ENCODE data around the gene TH. TPM values are rescaled to one million over a fixed set of nuclear protein-coding genes. Genes with fewer than 3 reads are reported as not detected.

The TH gene
- total RNA-seq, 1 donor from 2014 or later, result not detected

DNA sequence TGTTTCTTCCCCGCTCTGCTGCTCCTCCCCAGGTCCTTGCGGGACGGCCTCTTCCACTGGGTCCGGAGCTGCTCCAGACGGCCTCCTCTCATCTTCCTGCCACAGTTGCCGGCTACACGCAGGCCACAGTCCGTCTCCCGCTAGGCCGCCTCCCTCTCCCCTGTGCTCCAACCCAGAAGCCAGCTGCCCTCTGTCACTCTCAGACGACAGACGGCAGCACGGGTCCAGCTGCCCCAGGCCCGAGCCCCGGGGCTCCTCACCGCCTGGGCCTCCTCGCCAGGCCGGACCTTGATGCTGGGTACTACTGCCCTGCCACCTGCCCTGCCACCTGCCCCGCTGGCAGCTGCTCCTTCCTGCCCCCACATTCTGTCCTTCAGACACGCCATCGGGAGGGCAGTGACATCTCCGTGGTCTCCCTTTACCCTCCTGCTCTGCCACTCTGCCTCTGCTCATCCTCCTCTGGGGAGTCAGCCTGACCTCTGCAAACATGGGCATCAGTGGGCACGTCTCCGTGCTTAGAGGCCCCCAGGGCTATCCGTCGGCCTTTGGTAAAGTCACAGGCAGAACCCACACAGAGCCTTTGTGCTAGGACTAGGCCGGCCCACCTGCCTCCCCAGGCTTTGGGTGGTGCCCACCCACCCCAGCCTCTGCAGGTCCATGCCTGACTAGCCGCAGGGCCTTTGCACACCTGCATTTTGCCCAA, 43.1 kb upstream of the TH start:
- Histone ChIP-seq H3K36me3 (ENCODE audit: control insufficient read depth in 3 of 3, insufficient read depth in 3 of 3, low read length in 3 of 3) (no peaks in the 10 kb centered on the region), H3K9me3 (ENCODE audit: control insufficient read depth in 3 of 3, low read length in 3 of 3) (no peaks in the 10 kb centered on the region), H3K27ac (ENCODE audit: low read depth, low read length) (no peak overlapping the region), H3K27me3 (ENCODE audit: control insufficient read depth in 3 of 3, insufficient read depth in 3 of 3, low read length in 3 of 3) (peaks cover 36 to 51% (median 45%) of the 10 kb centered on the region in 3 donors), H3K4me3 (ENCODE audit: low read length in 3 of 3) (no peak overlapping the region), H3K4me1 (ENCODE audit: control insufficient read depth in 3 of 3, insufficient read depth in 3 of 3, low read length in 3 of 3) (no peaks in the 10 kb centered on the region), H3K9ac (ENCODE audit: low read depth in 1 of 3, low read length in 3 of 3) (no peak overlapping the region)

DNA sequence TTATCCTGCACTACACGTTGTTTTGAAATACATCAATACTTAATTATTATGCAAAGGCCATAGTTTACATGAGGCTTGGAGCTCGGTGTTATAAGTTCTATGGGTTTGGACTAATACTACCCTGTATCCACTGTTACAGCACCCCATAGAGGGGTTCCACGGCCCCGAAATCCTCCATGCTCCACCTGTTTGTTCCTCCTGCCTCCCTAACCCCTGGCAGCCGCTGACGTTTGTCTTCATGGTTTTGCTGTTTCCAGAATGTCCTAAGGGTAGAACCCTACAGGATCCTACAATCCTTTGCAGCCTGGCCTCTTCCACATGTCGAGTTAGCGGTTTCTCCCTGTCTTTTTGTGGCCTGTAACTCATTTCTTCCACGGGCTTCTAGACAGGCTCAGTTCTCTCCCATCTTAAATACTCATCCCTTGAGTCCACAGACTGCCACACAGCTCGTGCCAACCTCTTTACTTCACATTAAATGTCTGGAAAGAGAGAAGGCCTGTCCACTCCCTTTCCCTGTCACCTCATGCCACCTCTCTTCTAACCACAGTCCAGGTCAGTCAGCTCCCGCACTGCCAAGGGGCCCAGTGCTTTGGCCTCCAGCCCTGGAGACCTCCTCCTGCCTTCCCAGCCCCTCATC, 42.4 kb upstream of the TH start:
- no peak overlapping the region for H3K4me3 ChIP-seq (ENCODE audit: low read length in 3 of 3)
- no peak overlapping the region for H3K9ac ChIP-seq (ENCODE audit: low read depth in 1 of 3, low read length in 3 of 3)
- no peaks in the 10 kb centered on the region for H3K4me1 ChIP-seq (ENCODE audit: control insufficient read depth in 3 of 3, insufficient read depth in 3 of 3, low read length in 3 of 3)
- no peaks in the 10 kb centered on the region for H3K9me3 ChIP-seq (ENCODE audit: control insufficient read depth in 3 of 3, low read length in 3 of 3)
- no peaks in the 10 kb centered on the region for H3K36me3 ChIP-seq (ENCODE audit: control insufficient read depth in 3 of 3, insufficient read depth in 3 of 3, low read length in 3 of 3)
- H3K27me3 ChIP-seq (ENCODE audit: control insufficient read depth in 3 of 3, insufficient read depth in 3 of 3, low read length in 3 of 3), result peaks cover 38 to 57% (median 49%) of the 10 kb centered on the region in 3 donors
- H3K27ac ChIP-seq (ENCODE audit: low read depth, low read length), result no peak overlapping the region

DNA sequence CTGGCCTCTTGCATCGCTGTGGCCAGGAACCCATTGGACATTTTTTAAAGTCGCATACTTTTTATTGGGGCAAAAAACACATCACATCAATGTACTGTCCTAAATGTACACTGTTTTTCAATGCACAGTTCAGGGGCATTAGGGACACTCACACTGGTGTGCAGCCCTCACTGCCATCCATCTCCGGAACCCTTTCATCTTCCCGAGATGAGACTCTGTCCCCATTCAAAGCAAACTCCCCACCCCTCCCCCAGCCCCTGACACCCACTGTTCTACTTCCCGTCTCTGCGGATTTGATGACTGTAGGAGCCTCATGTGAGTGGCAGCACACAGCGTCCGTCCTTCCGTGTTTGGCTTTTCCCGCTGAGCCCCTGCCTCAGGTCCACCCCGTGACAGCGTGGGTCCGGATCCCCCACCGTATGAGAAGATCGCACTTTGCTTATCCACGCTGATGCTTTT, 41.8 kb upstream of the TH start:
- Histone ChIP-seq H3K9ac (ENCODE audit: low read depth in 1 of 3, low read length in 3 of 3) (no peak overlapping the region), H3K4me1 (ENCODE audit: control insufficient read depth in 3 of 3, insufficient read depth in 3 of 3, low read length in 3 of 3) (no peaks in the 10 kb centered on the region), H3K9me3 (ENCODE audit: control insufficient read depth in 3 of 3, low read length in 3 of 3) (no peaks in the 10 kb centered on the region), H3K36me3 (ENCODE audit: control insufficient read depth in 3 of 3, insufficient read depth in 3 of 3, low read length in 3 of 3) (no peaks in the 10 kb centered on the region), H3K4me3 (ENCODE audit: low read length in 3 of 3) (no peak overlapping the region), H3K27ac (ENCODE audit: low read depth, low read length) (no peak overlapping the region), H3K27me3 (ENCODE audit: control insufficient read depth in 3 of 3, insufficient read depth in 3 of 3, low read length in 3 of 3) (peaks cover 38 to 57% (median 51%) of the 10 kb centered on the region in 3 donors)

DNA sequence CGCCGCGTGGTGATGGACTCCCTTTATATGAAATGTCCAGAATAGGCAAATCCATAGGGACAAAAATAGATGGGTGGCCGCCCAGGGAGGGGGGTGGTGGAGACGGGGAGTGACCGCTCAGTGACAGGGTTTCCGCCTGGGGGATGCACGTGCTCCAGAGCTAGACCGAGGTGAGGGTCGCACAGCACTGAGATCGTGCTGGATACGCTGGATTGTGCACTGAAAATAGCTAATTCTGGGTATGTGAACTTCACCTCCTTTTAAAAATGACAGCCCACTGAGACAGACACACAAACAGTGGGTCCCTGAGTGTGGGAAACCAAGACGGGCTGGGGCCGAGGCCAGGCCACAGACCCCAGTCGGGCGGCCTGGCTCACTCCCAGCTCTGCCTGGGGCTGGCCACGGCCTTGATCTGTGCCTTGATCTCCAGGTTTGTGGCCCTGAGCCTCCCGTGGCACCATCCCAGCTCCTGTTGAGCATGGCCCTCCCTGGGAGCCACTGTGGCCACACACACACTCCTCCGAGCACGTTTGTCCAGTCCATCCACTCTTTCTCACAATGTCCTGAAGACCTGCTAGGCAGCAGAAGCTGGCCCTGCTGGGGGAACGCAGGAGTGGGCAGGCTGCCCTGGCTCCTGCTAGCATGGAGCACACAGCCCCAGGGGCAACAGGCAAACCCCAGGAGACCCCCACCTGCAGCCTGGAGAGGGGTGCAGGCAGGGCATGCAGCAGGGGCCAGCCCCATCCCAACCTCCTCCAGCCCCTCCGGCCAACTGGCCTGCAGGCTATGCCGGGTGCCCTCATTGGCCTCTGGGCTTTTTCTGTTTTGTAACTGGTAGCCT, 41.0 kb upstream of the TH start:
- H3K27ac ChIP-seq (ENCODE audit: low read depth, low read length), result no peak overlapping the region
- no peak overlapping the region for H3K9ac ChIP-seq (ENCODE audit: low read depth in 1 of 3, low read length in 3 of 3)
- no peak overlapping the region for H3K4me3 ChIP-seq (ENCODE audit: low read length in 3 of 3)
- H3K27me3 ChIP-seq (ENCODE audit: control insufficient read depth in 3 of 3, insufficient read depth in 3 of 3, low read length in 3 of 3), result peaks cover 35 to 59% (median 58%) of the 10 kb centered on the region in 3 donors
- no peaks in the 10 kb centered on the region for H3K36me3 ChIP-seq (ENCODE audit: control insufficient read depth in 3 of 3, insufficient read depth in 3 of 3, low read length in 3 of 3)
- H3K4me1 ChIP-seq (ENCODE audit: control insufficient read depth in 3 of 3, insufficient read depth in 3 of 3, low read length in 3 of 3), result no peaks in the 10 kb centered on the region
- peaks cover 0 to 2% (median 0%) of the 10 kb centered on the region in 3 donors for H3K9me3 ChIP-seq (ENCODE audit: control insufficient read depth in 3 of 3, low read length in 3 of 3)

DNA sequence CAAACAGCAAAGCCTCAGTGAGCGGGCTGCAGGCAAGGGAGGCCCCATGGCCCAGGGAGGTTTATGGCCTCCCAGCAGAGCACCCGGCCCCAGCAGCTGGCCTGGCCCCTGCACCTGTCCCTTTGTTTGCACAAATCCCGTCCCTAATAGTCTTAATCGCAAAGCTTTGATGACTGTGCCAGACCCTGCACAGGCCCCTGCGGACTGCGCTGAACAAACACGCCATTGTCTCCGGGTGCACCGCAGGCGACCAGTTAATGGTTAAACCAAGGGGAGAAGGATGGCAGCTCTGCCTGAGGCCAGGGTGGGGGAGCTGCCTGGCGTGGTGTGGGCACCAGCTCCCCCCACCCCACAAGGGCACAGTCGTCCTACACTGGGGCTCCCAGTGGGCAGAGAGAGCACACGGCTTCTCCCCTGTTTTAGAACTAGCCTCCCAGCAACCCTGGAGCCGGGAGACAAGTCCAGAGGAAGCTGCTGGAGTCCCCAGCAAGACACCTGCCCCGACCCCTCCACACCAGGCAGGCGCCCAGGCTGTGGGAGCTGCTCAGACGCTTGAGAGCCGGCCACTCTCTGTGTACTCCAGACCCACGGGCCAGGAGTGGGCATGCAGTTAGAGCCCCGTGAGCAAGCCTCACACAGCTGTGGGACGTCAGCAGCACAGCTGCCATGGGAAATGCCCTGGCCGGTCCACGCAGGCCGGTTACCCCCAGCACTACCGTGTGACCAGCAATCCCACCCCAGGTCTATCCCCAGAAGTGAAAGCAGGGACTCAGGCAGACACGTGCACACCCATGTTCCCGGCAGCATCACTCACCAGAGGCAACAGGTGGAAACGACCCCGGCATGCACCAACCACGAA, 39.7 kb upstream of the TH start:
- Histone ChIP-seq H3K27me3 (ENCODE audit: control insufficient read depth in 3 of 3, insufficient read depth in 3 of 3, low read length in 3 of 3) (peaks cover 22 to 54% (median 53%) of the 10 kb centered on the region in 3 donors), H3K36me3 (ENCODE audit: control insufficient read depth in 3 of 3, insufficient read depth in 3 of 3, low read length in 3 of 3) (no peaks in the 10 kb centered on the region), H3K4me1 (ENCODE audit: control insufficient read depth in 3 of 3, insufficient read depth in 3 of 3, low read length in 3 of 3) (no peaks in the 10 kb centered on the region)

DNA sequence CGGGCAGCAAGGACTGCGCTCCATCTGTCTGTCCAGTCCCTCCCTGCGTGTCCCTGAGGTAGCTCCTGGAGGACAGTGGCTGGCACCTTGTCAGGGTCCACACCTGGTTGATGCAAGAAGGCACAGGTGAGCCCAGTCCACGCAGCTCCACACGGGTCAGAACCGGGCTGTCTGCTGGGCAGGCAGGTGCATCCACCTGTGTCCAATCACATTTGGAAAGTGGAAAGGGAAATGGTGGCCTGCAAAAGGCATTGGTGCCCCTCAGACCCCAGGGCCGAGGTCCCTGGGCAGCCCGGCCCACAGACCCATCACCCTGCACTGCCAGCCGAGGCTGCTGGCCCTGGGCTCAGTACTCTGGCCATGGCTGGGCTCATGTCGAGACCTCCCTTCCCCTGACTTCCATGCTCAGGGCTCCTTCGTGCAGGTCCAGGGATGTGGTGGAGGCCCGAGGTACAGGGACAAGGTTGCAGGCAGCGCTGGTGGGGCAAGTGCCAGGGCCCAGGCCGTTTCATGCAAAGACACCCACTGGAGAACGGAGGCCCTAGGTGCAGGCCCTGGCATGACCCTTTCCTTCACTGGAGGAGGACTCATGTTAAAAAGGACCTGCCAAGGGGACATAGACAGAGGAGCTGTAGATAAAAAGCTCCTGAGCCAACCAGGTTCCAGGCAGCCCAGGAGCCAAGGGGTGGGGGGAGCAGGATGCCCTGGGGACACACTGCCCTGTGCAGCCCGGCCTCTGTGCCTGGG, 38.9 kb upstream of the TH start:
- Histone ChIP-seq H3K9ac (ENCODE audit: low read depth in 1 of 3, low read length in 3 of 3) (no peak overlapping the region), H3K4me3 (ENCODE audit: low read length in 3 of 3) (no peak overlapping the region), H3K27ac (ENCODE audit: low read depth, low read length) (no peak overlapping the region), H3K9me3 (ENCODE audit: control insufficient read depth in 3 of 3, low read length in 3 of 3) (peaks cover 0 to 7% (median 0%) of the 10 kb centered on the region in 3 donors), H3K4me1 (ENCODE audit: control insufficient read depth in 3 of 3, insufficient read depth in 3 of 3, low read length in 3 of 3) (no peaks in the 10 kb centered on the region), H3K27me3 (ENCODE audit: control insufficient read depth in 3 of 3, insufficient read depth in 3 of 3, low read length in 3 of 3) (peaks cover 19 to 54% (median 47%) of the 10 kb centered on the region in 3 donors), H3K36me3 (ENCODE audit: control insufficient read depth in 3 of 3, insufficient read depth in 3 of 3, low read length in 3 of 3) (no peaks in the 10 kb centered on the region)

More for the DNA sequence above, 39.7 kb upstream of the TH start:
- no peak overlapping the region for H3K9ac ChIP-seq (ENCODE audit: low read depth in 1 of 3, low read length in 3 of 3)
- H3K4me3 ChIP-seq (ENCODE audit: low read length in 3 of 3), result no peak overlapping the region
- H3K27ac ChIP-seq (ENCODE audit: low read depth, low read length), result no peak overlapping the region
- H3K9me3 ChIP-seq (ENCODE audit: control insufficient read depth in 3 of 3, low read length in 3 of 3), result peaks cover 0 to 7% (median 0%) of the 10 kb centered on the region in 3 donors

DNA sequence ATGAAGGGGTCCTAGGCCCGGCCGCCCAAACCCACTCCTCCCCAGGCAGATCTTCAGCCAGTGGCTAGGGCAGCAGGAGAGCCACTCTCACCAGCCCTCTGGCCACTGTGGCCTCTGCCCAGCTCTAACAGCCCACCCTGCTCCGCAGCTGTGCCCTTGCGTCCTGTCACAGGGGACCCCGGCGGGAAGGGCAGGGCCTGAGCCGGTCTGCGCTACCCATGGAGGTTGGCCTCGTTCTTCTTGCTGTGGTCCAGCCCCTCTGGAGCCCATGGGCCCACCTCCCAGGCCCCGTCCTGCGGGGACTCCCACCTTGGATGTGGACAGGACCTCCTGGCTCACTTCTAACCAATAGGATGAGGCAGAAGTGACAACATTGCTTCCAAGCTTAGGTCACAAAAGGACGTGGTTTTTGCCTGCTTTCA, 38.3 kb upstream of the TH start:
- H3K4me1 ChIP-seq (ENCODE audit: control insufficient read depth in 3 of 3, insufficient read depth in 3 of 3, low read length in 3 of 3), result no peaks in the 10 kb centered on the region
- no peak overlapping the region for H3K4me3 ChIP-seq (ENCODE audit: low read length in 3 of 3)
- no peak overlapping the region for H3K27ac ChIP-seq (ENCODE audit: low read depth, low read length)
- H3K9me3 ChIP-seq (ENCODE audit: control insufficient read depth in 3 of 3, low read length in 3 of 3), result peaks cover 0 to 7% (median 0%) of the 10 kb centered on the region in 3 donors
- no peak overlapping the region for H3K9ac ChIP-seq (ENCODE audit: low read depth in 1 of 3, low read length in 3 of 3)
- no peaks in the 10 kb centered on the region for H3K36me3 ChIP-seq (ENCODE audit: control insufficient read depth in 3 of 3, insufficient read depth in 3 of 3, low read length in 3 of 3)
- peaks cover 19 to 51% (median 47%) of the 10 kb centered on the region in 3 donors for H3K27me3 ChIP-seq (ENCODE audit: control insufficient read depth in 3 of 3, insufficient read depth in 3 of 3, low read length in 3 of 3)

DNA sequence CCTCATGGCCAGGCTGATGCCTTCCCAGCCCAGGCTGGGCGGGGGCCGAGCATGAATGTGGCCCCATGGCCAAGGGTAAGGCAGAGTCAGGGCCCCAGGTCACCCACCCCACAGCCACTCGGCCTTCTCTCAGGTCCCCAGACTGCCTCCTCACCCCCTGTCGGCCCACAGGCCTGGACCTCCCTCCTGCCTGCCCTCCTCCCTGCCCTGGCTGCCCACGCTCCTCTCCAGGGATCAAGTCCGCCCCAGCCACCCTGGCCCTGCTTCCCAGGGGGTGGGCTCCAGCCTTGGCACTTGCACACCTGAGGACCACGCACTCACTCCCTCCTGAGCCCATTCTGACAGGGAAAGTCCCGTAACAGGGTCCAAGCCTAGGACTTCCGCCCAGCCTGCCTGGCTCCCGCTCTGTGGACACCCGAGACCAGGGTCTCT, 37.8 kb upstream of the TH start:
- H3K9ac ChIP-seq (ENCODE audit: low read depth in 1 of 3, low read length in 3 of 3), result no peak overlapping the region
- H3K4me1 ChIP-seq (ENCODE audit: control insufficient read depth in 3 of 3, insufficient read depth in 3 of 3, low read length in 3 of 3), result no peaks in the 10 kb centered on the region
- no peak overlapping the region for H3K27ac ChIP-seq (ENCODE audit: low read depth, low read length)
- peaks cover 0 to 7% (median 0%) of the 10 kb centered on the region in 3 donors for H3K9me3 ChIP-seq (ENCODE audit: control insufficient read depth in 3 of 3, low read length in 3 of 3)
- no peak overlapping the region for H3K4me3 ChIP-seq (ENCODE audit: low read length in 3 of 3)
- H3K27me3 ChIP-seq (ENCODE audit: control insufficient read depth in 3 of 3, insufficient read depth in 3 of 3, low read length in 3 of 3), result peaks cover 19 to 51% (median 44%) of the 10 kb centered on the region in 3 donors
- no peaks in the 10 kb centered on the region for H3K36me3 ChIP-seq (ENCODE audit: control insufficient read depth in 3 of 3, insufficient read depth in 3 of 3, low read length in 3 of 3)
